ENCODE data around the gene TENT4B. TPM values are rescaled to one million over a fixed set of nuclear protein-coding genes. Genes with fewer than 3 reads are reported as not detected.
"Not testable (repeated sequence)": the region's sequence is repeated elsewhere in the genome, so short reads cannot be mapped to it uniquely, and the experiment has no call there.

Gene TENT4B
- total and polyA plus RNA-seq, 8 donors: 1.9 to 7.2 (median 5.3) TPM

GRCh38 chr16:50229149-50229726 is 76.1 kb downstream of the TENT4B start:
- Histone ChIP-seq H3K36me3 (peaks cover 0 to 22% (median 9%) of the 10 kb centered on the region in 3 donors), H3K9me3 (no peaks in the 10 kb centered on the region), H3K4me1 (no peaks in the 10 kb centered on the region), H3K27me3 (no peaks in the 10 kb centered on the region), H3K4me3 (no peak overlapping the region), H3K27ac (no peak overlapping the region)
- 86 to 88% methylated on average over 10 of the region's 10 CpGs for WGBS, 2 donors
- intact Hi-C loops (cut with DNase I): no loop called here
- ATAC-seq: no peak
- TF ChIP-seq CTCF (IDR thresholded peaks at IDR 0.05): no peak
- FAIRE-seq: no peak
- no peak for DNase-seq

GRCh38 chr16:50234771-50235556 is 81.9 kb downstream of the TENT4B start:
- Histone ChIP-seq H3K36me3 (no peaks in the 10 kb centered on the region), H3K4me1 (no peaks in the 10 kb centered on the region), H3K27me3 (no peaks in the 10 kb centered on the region), H3K27ac (peak overlapping the region in 1 of 4 donors; percentile 12), H3K4me3 (no peak overlapping the region), H3K9me3 (no peaks in the 10 kb centered on the region)
- FAIRE-seq: no peak
- no peak for DNase-seq
- TF ChIP-seq CTCF (IDR thresholded peaks at IDR 0.05): no peak
- ATAC-seq: no peak
- WGBS, 2 donors: 47 to 54% methylated on average over 5 of the region's 5 CpGs
- intact Hi-C loops (cut with DNase I): no loop called here

GRCh38 chr16:50235581-50235980 is 82.5 kb downstream of the TENT4B start:
- H3K27me3 ChIP-seq: no peaks in the 10 kb centered on the region
- WGBS, 2 donors: 58 to 62% methylated on average over 6 of the region's 6 CpGs
- no peaks in the 10 kb centered on the region for H3K4me1 ChIP-seq
- no peak for TF ChIP-seq CTCF (IDR thresholded peaks at IDR 0.05)
- DNase-seq (no peak), ATAC-seq (peak in 3 of 4 donors; percentile 64 to 73 (median 65)), FAIRE-seq (no peak)
- H3K27ac ChIP-seq: peak overlapping the region in 1 of 4 donors; percentile 12
- no peak overlapping the region for H3K4me3 ChIP-seq
- no peaks in the 10 kb centered on the region for H3K36me3 ChIP-seq
- no peaks in the 10 kb centered on the region for H3K9me3 ChIP-seq
- intact Hi-C loops (cut with DNase I): no loop called here

- intact Hi-C loops (cut with DNase I): no loop called here
- ATAC-seq (no peak), DNase-seq (no peak), FAIRE-seq (no peak)
- Histone ChIP-seq H3K36me3 (no peaks in the 10 kb centered on the region), H3K27ac (no peak overlapping the region), H3K4me1 (no peaks in the 10 kb centered on the region), H3K27me3 (no peaks in the 10 kb centered on the region), H3K9me3 (no peaks in the 10 kb centered on the region), H3K4me3 (no peak overlapping the region)
- 85 to 92% methylated on average over 3 of the region's 3 CpGs for WGBS, 2 donors
- TF ChIP-seq CTCF (IDR thresholded peaks at IDR 0.05): no peak
These were observed 85.2 kb downstream of the TENT4B start for GRCh38 chr16:50238314-50238713.

- DNase-seq: no peak
- no peaks in the 10 kb centered on the region for H3K27me3 ChIP-seq
- H3K9me3 ChIP-seq: no peaks in the 10 kb centered on the region
- intact Hi-C loops (cut with DNase I): no loop called here
- TF ChIP-seq CTCF (IDR thresholded peaks at IDR 0.05): no peak
- no peak for FAIRE-seq
- no peak overlapping the region for H3K27ac ChIP-seq
- no peak for ATAC-seq
- WGBS, 2 donors: 58 to 69% methylated on average over 5 of the region's 5 CpGs
- H3K36me3 ChIP-seq: no peaks in the 10 kb centered on the region
- no peaks in the 10 kb centered on the region for H3K4me1 ChIP-seq
- H3K4me3 ChIP-seq: no peak overlapping the region
These were observed 85.8 kb downstream of the TENT4B start for GRCh38 chr16:50238868-50239301.

GRCh38 chr16:50243024-50243423 is 89.9 kb downstream of the TENT4B start:
- H3K4me3 ChIP-seq; H3K4me1 ChIP-seq; H3K36me3 ChIP-seq; H3K27ac ChIP-seq; H3K27me3 ChIP-seq; H3K9me3 ChIP-seq; DNase-seq; FAIRE-seq; ATAC-seq; intact Hi-C loops (cut with DNase I): not testable (repeated sequence)
- 75 to 80% methylated on average over 6 of the region's 6 CpGs for WGBS, 2 donors
